GM19397 (cell line): ENCODE measurements around the gene SYTL5.

ENCODE experiments used
- ATAC-seq: cut with Tn5 transposase; IDR thresholded peaks from one replicate; pipeline ENCODE4 v1.9.1; 2021; ENCODE audit warnings: mild to moderate bottlenecking, moderate library complexity; ENCODE audit not compliant: unreplicated experiment

The SYTL5 gene

DNA sequence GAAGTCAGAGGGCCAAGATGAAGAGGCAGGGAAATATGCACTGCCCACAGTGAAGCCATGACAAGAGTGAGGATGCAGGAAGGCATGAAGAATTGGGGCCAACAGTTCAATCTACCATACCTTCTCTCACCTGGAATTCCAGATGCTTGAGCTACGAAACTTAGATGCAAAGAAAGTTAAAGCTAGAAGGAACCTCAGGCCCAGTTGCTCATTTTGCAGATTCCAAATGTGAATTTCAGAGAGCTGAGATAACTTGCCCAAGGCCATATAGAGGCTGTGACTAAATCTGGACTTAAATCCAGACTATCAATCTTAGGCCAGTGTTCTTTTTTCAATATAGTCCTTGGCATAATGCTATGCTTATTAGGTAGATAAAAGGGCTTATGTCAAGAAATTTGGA, 121.6 kb downstream of the SYTL5 start:
- no peak for ATAC-seq

DNA sequence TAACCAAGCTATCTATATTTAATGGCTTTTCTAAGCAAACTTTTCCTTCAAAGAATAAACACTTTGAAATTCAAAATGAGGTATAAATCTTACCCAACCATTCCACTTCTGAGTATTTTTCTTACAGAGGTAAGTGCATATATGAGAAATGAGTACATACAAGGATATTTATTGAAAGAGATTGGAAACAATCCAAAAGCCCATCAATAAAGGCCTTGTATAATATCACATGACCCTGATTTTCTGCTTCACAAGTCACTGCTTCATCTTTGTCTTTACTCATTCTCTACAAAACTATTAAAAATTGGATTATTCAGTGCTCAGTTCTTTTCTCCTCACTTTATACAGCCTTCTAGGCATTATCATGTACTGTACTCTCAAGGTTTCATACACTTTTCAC, 123.0 kb downstream of the SYTL5 start:
- ATAC-seq: no peak

DNA sequence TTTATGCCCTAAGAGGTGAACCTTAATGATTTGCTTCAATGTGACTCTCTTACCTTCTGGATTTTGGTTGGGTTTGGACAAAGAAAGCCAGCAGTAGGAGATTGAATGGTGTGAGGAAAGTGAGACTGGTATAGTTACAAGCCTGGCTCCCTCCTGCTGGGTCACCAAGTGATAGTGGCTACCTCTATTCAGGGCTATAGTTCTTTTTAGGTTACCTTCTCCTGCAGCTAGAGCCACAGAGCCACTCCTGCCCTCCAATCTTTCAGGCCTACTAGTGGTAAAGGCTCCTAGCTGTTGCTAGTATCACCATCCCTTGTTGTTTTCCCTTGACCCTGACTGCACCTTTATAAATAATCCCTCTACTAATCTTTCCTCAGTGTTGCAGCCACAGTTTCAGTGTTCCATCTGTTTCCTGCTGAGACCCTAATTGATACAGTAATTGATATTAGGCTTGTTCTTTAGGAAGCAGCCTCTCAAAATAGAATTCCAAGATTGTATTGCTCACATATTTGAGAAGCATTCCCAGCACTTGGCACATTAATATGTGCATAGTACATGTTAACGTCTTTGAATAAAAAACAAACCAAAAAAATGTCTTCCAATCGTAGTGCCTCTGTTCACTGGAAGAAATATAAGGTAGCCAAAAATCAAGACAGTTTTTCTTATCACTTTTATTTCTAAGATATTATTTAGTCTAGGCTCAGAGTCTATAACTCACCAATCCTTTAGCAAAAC, 132.0 kb downstream of the SYTL5 start:
- no peak for ATAC-seq

DNA sequence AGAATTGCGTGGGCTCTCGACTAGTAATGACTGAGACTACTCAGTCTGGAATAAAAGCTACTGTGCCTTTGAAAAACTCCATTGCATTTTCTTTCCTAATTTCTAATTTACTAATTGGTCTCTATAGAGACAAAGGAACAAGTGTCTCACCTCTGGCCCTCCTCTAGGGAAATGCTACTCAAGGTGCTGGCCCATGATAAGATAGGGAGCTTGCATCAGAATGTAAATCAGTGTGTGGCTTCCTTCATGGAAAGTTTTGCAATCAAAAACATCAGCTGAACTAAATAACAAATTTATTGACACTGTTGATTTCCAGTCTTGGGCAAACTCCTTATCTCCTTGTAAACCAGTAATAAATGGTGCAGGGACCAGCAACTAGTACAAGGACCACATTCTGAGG, 132.5 kb downstream of the SYTL5 start:
- ATAC-seq: no peak

DNA sequence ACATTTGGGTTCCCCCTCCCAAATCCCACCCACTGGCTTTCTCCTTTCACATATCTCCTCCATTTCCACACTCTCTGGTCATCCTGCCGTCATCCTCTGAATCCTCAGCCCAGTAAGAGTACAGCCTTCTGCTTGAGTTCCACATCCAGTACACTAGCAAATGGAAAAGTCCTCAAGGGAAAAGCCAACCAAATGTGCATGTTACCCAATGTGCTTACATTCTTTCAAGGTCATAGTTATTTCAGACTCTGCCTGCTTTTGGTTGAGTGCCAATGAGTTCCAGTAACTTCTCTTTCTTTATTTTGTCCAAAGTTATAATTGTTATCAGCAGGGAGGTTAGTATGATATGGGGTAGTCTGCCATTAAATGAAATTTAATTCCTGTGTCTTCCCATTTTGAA, 136.3 kb downstream of the SYTL5 start:
- ATAC-seq: no peak

DNA sequence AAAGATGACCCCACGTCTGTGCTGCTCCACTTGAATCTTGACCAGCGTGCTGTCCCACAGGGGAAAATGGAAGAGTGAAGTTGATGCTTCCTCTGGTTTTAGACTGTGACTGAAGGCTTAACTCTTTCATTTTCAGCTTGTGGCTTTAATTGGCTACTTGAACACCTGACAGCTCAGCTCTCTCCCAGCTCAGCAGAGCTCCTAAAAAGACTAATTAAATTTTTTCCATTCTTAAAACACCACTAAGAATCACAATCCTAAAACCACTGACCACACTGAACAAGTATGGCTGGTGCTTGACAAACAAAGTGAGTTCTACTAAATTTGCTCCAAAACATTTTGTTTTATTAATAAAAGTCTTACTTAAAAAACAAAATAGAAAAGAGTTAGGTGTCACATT, 142.7 kb downstream of the SYTL5 start:
- ATAC-seq: no peak

DNA sequence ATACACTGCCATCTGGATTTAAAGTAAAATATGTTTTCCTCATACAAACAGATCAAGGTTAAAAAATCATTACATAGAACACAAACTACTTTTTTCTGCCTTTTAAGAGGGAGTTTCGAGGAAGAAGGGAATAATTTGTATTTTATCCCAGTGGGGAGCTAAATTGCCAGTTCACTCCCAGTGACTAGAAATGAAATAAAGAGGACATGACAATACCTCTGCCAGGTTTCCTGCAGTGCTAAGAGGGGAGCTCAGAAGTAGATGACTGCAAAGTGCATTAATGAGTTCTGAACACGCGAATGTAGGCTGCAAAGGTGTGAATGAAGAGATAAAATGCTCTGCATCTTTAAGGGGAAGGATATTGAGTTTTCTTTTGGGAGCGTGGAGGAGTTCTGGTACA, 144.6 kb downstream of the SYTL5 start:
- ATAC-seq: no peak

DNA sequence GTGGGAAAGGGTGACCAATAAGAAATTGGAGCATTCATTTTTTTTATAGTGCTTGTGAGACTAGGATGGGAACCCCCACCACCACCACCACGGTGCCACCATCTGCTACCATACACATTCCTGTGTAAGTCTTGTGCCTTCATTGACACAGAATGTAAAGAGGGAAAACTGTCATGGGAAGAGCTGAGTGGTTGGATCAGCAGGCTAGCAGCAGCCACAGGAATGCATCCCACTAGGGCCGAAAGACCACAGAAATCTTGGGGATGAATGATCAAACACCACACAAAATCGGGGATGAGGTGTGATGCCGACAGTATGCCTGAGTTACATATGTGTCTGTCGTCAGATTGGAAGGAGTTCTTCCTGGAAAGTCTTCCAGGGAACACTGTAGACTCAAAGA, 145.1 kb downstream of the SYTL5 start:
- no peak for ATAC-seq

DNA sequence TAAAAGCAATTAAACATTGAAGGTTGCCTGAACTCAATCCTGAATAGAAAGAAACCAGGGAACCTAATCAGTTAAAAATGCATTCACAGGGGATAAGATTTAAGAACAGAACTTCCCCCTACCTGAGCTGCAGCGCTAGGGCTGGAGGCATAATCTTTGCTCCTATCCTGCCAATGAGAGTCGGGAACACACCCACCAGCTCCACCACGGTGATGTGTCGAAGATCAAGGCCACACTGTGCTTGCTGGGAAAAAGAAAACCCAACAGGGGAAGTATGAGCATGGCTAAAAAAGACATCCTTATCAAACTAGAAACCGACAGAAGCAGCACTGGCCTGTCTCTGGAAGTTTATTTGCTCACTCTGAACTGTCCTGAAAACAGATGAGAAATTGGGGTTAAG, 148.0 kb downstream of the SYTL5 start:
- ATAC-seq: no peak

DNA sequence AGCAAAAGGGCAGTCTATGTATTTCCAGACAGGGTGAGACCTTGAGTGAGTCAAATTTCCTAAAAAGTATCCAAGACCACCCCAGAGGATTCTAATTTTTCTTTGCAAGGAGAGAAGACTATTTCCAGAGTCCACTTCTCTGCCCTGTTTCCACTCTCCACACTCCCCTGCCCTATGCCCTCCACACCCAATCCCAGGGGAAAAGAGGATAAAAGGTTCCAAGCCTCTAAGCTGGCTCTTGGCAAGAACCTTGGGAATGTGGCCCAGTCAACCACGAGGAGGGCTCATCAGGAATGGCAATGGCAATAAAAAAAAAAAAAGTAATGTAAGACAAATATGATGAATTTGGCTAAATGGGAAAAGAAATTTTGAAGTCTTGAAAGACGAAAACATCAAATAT, 148.5 kb downstream of the SYTL5 start:
- ATAC-seq: no peak

DNA sequence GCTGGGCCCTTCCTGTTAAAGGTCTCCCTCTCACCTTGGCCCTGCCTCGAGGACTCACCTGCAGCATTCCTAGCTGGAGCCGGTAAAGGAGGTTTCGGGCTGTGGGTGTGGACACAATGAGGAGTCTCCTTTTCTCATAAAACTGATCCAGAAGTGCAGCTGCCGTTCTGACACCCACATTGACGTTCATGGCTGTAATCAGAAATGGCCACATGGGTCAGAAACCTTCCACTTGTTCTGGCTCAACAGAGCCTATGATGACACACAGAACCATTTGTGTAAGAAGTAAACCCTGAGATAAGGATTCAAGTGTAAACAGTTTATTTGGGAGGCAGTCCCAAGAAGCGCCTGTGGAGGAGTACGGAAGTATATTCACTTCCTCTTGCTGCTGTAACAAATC, 150.5 kb downstream of the SYTL5 start:
- no peak for ATAC-seq

DNA sequence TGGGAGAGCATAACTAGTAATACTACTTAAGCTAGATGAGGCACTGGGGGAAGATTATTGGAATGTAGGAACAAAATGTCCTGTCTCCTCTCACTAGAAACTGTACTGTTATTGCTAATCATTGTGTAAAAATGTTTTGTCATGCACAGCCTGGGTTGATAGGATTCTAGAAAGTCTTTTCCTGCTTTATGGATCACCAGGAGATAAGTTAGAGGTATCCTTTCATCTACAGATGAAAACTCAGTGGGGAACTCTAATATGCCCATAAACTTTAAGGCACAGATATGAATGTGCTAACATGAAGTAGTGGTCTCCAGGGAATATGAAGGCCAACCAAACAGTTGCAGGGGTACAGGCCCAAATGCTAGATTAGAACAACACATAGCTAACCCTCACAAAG, 156.8 kb downstream of the SYTL5 start:
- no peak for ATAC-seq

DNA sequence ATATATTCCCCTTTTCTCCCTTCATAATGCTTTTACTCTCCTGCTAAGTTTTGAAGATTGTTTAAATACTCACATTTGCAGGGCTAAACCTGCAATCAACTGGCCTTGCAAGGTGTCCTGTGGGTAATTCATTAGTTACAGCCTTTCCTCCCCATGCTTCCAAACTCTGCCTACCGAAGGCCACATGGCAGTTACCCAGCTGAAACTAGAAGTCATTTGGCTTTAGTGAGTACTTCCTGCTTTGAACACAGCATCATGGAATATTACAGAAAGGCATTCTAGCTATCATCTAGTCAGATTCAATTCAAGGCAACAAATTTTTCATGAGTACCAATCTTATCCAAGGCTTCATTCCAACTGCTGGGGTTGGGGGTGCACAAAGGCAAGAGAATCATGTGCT, 158.7 kb downstream of the SYTL5 start:
- no peak for ATAC-seq

DNA sequence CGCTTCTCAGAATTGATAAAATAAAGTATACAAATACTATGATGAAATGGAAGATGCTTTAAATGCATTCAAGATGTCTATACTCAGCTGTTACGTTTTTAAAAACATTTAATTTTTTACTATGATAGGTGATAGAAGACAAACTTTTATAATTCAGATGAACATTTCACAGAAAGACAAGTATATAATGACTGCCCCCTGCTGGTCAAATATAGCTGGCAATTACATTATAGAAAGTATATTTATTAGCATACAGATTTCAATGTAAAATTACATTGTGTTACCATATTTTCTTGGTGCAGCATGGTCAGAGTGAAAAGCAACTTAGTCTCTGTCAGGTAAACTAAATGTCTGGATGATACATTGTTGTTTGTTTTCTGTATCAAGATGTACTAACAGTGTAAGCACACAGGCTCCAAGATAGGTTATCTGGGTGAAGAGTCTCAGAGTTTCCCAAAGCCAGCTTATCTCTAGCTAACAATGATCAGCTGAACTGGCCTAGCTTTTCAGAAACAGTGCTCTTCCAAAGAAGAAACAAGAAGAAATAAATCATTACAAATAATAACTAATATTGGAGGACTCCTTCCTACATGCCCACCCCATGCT, 160.2 kb downstream of the SYTL5 start:
- no peak for ATAC-seq

DNA sequence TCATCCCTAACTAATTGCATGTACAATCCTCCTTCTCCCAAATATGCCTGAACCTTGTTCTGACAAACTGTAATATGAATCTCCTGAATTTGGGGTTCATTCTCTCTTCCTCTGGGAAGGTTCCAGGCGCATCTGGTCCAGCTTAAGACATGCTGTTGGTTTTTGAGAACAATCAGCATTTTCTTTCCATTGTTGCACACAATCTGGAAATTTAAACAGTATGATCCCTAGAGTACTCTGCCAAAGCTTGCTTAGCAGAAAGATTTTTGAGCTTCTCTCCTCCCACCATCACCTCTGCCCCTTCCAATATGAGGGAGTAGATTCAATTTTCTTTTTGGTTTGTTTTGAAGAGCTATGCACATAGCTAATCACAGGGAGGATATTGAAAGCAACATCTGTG, 164.2 kb downstream of the SYTL5 start:
- no peak for ATAC-seq

DNA sequence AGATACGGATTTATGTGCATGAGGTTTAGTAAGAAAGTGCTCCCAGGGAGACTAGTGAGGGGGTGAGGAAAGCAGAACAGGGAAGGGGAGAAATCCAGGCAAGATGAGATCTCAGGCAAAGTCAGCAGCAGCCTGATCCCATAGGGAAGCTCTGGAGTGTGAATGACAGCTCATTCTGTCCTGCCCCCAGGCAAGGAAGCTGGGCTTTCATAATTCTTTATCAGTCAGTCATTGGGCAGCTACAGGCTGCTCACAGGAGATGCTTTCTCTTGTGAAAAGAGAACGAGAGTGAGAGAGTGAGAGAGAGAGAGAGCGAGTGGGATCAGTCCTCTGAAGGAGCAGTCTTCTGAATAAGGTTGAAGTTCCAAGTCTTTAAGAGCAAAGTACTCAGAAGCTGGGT, 166.2 kb downstream of the SYTL5 start:
- ATAC-seq: no peak

DNA sequence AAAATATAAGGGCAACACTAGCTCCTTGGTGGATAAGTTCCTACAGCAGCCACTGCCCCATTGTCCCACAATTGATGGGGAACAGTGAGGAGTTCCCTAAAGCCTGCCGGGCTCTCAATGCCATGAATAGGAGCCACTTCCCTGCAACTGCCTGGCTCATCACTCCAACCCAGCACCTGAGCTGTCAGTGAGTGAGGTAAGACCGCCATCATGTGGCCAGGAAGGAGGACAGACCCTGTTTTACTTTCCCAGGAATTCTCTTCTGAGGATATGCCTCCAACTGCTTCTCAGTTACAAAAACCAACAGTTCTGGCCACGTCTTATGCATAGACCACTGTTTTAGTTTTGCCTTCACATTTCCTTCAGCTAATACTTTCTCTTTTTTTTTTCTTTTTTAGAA, 168.8 kb downstream of the SYTL5 start:
- no peak for ATAC-seq

DNA sequence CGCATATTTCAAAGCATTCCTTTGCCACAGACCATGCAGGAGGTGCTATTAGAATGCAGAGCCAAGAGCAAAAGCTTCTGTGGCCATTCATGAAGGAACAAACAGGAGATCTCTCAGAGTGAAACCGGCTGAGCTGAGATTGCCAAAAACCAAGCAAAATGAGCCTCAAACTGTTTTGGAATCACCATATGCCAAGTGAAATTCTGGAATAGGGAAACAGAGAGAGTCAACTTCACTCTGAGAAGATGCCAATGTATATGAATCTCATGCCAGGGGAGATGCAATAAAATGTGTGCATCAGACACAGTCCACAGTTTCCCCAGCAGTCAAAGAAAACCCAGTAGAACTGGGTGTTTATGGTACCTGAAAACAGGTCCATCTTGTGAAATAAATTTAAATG, 172.0 kb downstream of the SYTL5 start:
- ATAC-seq: no peak
